Activated CD4-positive, alpha-beta T cell treated with anti-CD3 and anti-CD28 coated beads, Interleukin-2, amount 10 ng/mL, durations not matched to agents 24 days and 14 days (primary cell): ENCODE data around the gene TECR. TPM values are rescaled to one million over a fixed set of nuclear protein-coding genes. Genes with fewer than 3 reads are reported as not detected.
"Not testable (repeated sequence)": the region's sequence is repeated elsewhere in the genome, so short reads cannot be mapped to it uniquely, and the experiment has no call there.

ENCODE experiments used
- DNase-seq: peaks from one replicate; pipeline ENCODE4 v3.0.0; 2022
- H3K27ac Mint-ChIP-seq: one replicate; pipeline ENCODE4 v1.8.0; 2022; ENCODE audit warnings: mild to moderate bottlenecking, mixed read lengths
- H3K27me3 Mint-ChIP-seq: one replicate; pipeline ENCODE4 v1.8.0; 2022; ENCODE audit warnings: mixed read lengths
- H3K36me3 Mint-ChIP-seq: one replicate; pipeline ENCODE4 v1.8.0; 2022; ENCODE audit warnings: low read depth, mild to moderate bottlenecking, mixed read lengths
- H3K4me1 Mint-ChIP-seq: one replicate; pipeline ENCODE4 v1.8.0; 2021; ENCODE audit warnings: mixed read lengths
- H3K4me3 Mint-ChIP-seq: one replicate; pipeline ENCODE4 v1.8.0; 2022; ENCODE audit warnings: mild to moderate bottlenecking, moderate library complexity, mixed read lengths
- H3K9me3 Mint-ChIP-seq: one replicate; pipeline ENCODE4 v1.8.0; 2021; ENCODE audit warnings: mixed read lengths
- intact Hi-C: fragments of 100-400 bp; cut with micrococcal nuclease; formaldehyde crosslinking; loops from one replicate; pipeline ENCODE4 v1.15.1; 2023
- total RNA-seq: library from RNA; stranded (reverse); gene quantifications from 2 replicates; pipeline ENCODE4 v1.2.3, GENCODE V29; 2022

TECR gene
- total RNA-seq, 1 donor from 2014 or later: 108 TPM

DNA sequence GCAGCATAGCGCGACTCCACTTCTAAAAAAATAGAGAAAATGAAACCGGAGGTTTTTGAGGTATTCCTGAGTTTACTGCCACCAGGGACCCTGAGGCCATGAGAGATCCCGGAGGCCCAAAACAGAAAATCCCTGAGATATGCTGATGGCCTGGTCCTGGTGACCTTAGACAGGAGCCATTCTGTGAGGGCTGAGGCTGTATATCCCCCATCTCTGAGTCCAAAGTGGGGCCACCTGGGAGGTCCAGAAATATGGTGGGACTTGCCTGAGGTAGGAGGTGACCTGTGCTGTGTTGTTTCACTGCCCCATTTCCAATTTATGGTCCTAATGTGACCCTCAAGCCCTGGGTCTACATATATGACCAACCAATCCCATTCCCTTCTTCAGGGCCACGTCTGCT, 55.0 kb downstream of the TECR start:
- DNase-seq, H3K9me3 Mint-ChIP-seq, H3K4me3 Mint-ChIP-seq, intact Hi-C loops, H3K36me3 Mint-ChIP-seq, H3K27ac Mint-ChIP-seq, H3K27me3 Mint-ChIP-seq, H3K4me1 Mint-ChIP-seq: not testable (repeated sequence)

DNA sequence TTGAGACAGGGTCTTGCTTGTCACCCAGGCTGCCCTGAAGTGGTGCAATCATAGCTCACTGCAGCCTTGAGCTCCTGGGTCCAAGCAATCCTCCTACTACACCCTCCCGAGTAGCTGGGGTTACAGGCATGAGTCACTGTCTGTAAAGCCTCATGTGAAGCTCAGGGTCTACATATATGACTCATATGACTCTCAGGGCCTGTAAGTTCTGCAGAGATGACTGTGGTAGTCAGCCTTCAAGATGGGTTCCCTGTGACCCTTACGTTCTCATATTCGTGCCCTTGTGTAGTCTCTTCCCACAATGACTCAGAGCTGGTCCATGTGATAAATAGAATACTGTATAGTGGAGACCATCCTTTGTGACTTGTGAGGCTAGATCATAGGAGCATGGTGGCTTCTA, 55.8 kb downstream of the TECR start:
- H3K27me3 Mint-ChIP-seq, H3K4me3 Mint-ChIP-seq, H3K36me3 Mint-ChIP-seq: not testable (repeated sequence)

DNA sequence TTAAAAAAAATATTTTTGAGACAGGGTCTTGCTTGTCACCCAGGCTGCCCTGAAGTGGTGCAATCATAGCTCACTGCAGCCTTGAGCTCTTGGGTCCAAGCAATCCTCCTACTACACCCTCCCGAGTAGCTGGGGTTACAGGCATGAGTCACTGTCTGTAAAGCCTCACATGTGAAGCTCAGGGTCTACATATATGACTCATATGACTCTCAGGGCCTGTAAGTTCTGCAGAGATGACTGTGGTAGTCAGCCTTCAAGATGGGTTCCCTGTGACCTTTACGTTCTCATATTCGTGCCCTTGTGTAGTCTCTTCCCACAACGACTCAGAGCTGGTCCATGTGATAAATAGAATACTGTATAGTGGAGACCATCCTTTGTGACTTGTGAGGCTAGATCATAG, 60.0 kb downstream of the TECR start:
- intact Hi-C loops, H3K4me3 Mint-ChIP-seq, H3K9me3 Mint-ChIP-seq, H3K27me3 Mint-ChIP-seq, DNase-seq, H3K4me1 Mint-ChIP-seq, H3K36me3 Mint-ChIP-seq: not testable (repeated sequence)
- peak overlapping the region; percentile 29 for H3K27ac Mint-ChIP-seq

More for the DNA sequence above, 55.8 kb downstream of the TECR start:
- DNase-seq, H3K9me3 Mint-ChIP-seq, intact Hi-C loops, H3K4me1 Mint-ChIP-seq, H3K27ac Mint-ChIP-seq: not testable (repeated sequence)

DNA sequence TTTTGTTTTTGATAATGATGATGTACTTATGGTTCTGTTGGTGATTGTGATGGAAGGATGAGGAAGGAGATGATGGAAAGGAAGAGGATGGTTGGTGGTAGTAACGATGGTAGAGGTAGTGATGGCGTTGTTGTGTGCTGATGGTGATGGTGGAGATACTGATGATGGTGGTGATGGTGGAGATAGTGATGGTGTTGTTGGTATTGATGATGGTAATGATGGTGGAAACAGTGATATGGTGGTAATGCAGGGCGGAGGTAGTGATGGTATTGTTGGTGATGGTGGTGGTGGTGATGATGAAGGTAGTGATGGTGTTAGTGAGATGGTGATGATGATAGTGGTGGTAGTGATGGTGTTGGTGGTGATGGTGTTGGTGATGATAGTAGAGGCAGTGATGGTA, 66.2 kb downstream of the TECR start:
- H3K9me3 Mint-ChIP-seq: peaks cover 8% of the 10 kb centered on the region
- no peaks in the 10 kb centered on the region for H3K27me3 Mint-ChIP-seq
- no peak overlapping the region for H3K27ac Mint-ChIP-seq
- no peaks in the 10 kb centered on the region for H3K36me3 Mint-ChIP-seq
- no peak overlapping the region for H3K4me3 Mint-ChIP-seq
- intact Hi-C loops: no loop called here
- no peak for DNase-seq
- no peaks in the 10 kb centered on the region for H3K4me1 Mint-ChIP-seq

DNA sequence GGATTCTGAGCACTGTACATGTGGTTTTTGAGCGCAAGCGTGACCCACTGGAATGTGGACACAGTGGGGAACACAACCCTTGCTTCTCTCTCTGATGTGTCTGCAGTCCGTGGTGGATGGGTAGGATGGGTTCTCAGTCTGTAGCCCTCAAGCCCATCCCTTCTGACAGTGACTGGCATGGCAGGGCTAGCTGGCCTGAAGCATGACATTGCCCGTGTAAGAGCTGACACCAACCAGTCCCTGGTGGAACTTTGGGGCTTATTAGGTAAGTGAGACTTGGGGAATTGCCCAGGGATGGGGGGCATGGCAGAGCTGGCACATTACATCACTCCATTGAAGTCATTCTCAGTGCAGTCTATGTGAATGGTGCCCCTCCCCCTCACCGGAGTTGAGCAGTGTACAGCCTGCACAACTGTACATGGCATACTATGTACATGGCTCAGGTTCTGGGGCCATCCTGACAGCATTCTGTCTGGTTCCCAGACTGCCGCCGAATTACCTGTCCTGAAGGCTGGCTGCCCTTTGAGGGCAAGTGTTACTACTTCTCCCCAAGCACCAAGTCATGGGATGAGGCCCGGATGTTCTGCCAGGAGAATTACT, 70.3 kb downstream of the TECR start:
- H3K27me3 Mint-ChIP-seq: no peaks in the 10 kb centered on the region
- H3K4me1 Mint-ChIP-seq: no peaks in the 10 kb centered on the region
- H3K9me3 Mint-ChIP-seq: peaks cover 8% of the 10 kb centered on the region
- no peaks in the 10 kb centered on the region for H3K36me3 Mint-ChIP-seq
- intact Hi-C loops: no loop called here
- H3K27ac Mint-ChIP-seq: no peak overlapping the region
- no peak for DNase-seq
- no peak overlapping the region for H3K4me3 Mint-ChIP-seq

DNA sequence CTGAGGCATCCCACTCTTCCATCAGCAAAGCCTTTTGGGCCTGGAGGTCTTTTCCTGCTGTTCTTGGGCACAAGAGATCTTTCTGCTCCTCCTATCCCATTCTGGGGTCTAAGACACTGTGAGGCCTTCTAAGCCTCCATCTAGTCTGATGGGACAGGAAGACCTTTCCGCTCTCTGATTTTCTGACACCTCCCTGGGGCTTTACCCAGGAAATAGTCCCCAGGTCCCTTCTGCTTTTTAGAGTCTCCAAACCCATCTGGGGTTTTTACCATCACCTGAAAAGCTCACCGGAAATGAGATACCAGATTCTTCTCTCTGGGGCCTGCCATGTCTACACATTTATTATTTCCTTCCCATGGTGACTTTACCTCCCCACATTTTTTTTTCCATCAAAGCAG, 74.6 kb downstream of the TECR start:
- DNase-seq: no peak
- H3K9me3 Mint-ChIP-seq: no peaks in the 10 kb centered on the region
- intact Hi-C loops: no loop called here
- H3K27ac Mint-ChIP-seq: no peak overlapping the region
- no peak overlapping the region for H3K4me3 Mint-ChIP-seq
- H3K4me1 Mint-ChIP-seq: no peaks in the 10 kb centered on the region
- H3K36me3 Mint-ChIP-seq: no peaks in the 10 kb centered on the region
- no peaks in the 10 kb centered on the region for H3K27me3 Mint-ChIP-seq

DNA sequence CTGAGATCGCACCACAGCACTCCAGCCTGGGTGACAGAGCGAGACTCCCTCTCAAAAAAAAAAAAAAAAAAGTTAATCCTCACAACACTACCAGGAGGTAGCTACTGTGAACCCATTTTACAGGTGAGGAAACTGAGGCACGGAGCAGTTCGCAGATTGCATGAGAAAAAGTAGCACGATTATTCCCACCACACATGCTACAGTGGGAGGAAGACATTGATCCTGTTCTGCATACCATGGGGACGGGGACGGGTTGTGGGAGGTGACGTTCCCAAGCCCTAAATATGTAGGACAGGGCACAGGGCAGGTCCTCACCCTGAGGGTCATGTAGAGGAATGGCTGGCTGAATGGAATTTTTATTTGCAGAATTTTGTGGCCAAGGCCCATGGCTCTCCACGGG, 77.2 kb downstream of the TECR start:
- Mint-ChIP-seq H3K27me3 (no peaks in the 10 kb centered on the region), H3K4me3 (no peak overlapping the region), H3K36me3 (no peaks in the 10 kb centered on the region), H3K9me3 (no peaks in the 10 kb centered on the region), H3K4me1 (no peaks in the 10 kb centered on the region), H3K27ac (no peak overlapping the region)
- no peak for DNase-seq
- intact Hi-C loops: no loop called here

DNA sequence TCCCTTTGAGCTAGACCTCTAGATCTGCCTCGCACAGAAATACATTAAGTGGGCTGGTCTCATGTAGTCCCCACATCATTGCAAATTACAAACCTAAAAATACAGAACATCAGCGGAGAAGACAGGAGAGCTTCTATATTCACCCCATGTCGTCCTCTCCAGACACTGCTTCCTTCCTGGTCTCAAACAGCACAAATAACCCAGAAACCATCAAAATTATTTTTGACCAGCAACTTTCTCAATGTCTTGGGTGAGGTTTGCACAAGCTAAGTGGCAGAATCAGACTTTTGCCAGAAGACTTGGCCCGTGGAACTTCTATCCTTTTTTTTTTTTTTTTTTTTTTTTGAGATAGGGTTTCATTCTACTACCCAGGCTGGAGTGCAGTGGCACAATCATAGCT, 81.7 kb downstream of the TECR start:
- H3K27ac Mint-ChIP-seq: no peak overlapping the region
- no peaks in the 10 kb centered on the region for H3K27me3 Mint-ChIP-seq
- H3K4me1 Mint-ChIP-seq: no peaks in the 10 kb centered on the region
- no peak for DNase-seq
- H3K4me3 Mint-ChIP-seq: no peak overlapping the region
- H3K36me3 Mint-ChIP-seq: no peaks in the 10 kb centered on the region
- intact Hi-C loops: no loop called here
- peaks cover 3% of the 10 kb centered on the region for H3K9me3 Mint-ChIP-seq

DNA sequence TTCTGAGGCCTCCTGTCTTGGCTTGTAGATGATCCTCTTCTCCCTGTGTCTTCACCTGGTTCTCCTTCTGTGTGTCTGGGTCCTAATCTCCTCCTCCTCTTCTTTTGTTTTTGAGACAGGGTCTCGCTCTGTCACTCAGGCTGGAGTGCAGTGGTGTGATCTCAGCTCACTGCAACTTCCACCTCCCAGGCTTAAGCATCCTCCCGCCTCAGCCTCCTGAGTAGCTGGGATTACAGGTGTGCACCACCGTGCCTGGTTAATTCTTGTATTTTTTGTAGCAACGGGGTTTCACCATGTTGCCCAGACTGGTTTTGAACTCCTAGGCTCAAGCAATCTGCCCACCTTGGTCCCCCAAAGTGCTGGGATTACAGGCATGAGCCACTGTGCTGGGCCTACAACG, 82.8 kb downstream of the TECR start:
- H3K4me3 Mint-ChIP-seq, H3K27ac Mint-ChIP-seq, H3K4me1 Mint-ChIP-seq, intact Hi-C loops, H3K27me3 Mint-ChIP-seq, H3K36me3 Mint-ChIP-seq, H3K9me3 Mint-ChIP-seq, DNase-seq: not testable (repeated sequence)

DNA sequence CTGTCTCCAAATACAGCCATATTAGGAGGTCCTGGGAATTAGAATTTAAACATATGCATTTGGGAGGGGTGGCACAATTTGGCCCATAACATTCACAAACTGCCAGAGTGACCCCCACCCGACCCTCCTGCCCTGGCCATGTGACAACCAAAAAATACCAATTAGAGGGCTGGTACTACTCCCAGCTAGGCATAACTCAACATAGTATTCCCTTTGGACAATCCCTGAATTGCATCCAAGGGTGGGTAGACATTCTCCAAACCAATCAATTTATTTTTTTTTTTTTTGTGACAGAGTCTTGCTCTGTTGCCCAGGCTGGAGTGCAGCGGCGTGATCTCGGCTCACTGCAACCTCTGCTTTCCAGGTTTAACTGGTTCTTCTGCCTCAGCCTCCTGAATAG, 83.3 kb downstream of the TECR start:
- H3K4me3 Mint-ChIP-seq: no peak overlapping the region
- H3K4me1 Mint-ChIP-seq: no peaks in the 10 kb centered on the region
- H3K9me3 Mint-ChIP-seq: peaks cover 8% of the 10 kb centered on the region
- intact Hi-C loops: no loop called here
- no peaks in the 10 kb centered on the region for H3K27me3 Mint-ChIP-seq
- no peaks in the 10 kb centered on the region for H3K36me3 Mint-ChIP-seq
- DNase-seq: no peak
- H3K27ac Mint-ChIP-seq: no peak overlapping the region

DNA sequence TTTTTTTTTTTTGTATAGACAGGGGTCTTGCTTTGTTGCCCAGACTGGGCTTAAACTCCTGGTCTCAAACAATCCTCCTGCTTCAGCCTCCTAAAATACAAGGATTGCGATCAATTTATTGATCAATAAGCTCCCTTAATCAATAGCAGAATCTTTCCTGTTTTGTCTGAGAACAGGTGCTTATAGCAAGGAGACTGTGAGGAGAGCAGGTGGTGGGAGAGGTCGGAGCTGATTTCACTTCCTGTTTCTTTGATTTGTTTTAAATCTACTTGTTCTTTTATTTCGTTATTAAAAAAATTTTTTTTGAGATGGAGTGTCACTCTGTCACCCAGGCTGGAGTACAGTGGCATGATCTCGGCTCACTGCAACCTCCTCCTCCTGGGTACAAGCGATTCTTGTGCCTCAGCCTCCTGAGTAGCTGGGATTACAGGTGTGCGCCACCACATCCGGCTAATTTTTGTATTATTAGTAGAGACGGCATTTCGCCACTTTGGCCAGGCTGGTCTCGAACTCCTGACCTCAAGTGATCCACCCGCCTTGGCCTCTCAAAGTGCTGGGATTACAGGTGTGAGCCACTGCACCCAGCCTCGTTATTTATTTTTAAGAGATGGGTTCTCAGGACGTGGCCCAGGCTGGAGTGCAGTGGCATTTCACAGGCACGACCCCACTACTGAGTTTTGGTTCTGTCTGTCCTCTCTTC, 84.2 kb downstream of the TECR start:
- intact Hi-C loops, H3K4me3 Mint-ChIP-seq, H3K27ac Mint-ChIP-seq, H3K9me3 Mint-ChIP-seq, H3K4me1 Mint-ChIP-seq, H3K27me3 Mint-ChIP-seq, DNase-seq, H3K36me3 Mint-ChIP-seq: not testable (repeated sequence)

DNA sequence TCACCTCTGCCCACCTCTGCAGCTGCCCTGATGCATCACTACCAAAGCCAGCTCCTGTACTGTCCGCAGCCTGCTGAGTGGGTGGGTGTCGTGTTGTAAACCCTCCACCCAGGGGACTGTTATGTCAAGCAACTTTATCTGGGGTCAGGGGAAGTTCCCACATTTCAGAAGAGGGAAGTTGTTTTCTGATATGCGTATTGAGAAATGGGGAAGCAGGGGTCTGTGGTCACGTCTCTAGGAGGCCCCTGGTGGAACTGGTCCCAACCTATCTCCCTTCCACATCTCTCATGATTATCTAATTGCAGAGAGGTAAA, 84.7 kb downstream of the TECR start:
- Mint-ChIP-seq H3K9me3 (peaks cover 12% of the 10 kb centered on the region), H3K4me3 (no peak overlapping the region), H3K36me3 (no peaks in the 10 kb centered on the region), H3K4me1 (no peaks in the 10 kb centered on the region), H3K27me3 (no peaks in the 10 kb centered on the region), H3K27ac (no peak overlapping the region)
- intact Hi-C loops: no loop called here
- no peak for DNase-seq

Other genes starting within 250 kb of the TECR start
- gene ADGRE5, start 148.2 kb upstream of the TECR start, total RNA-seq: 206 and 209 TPM in 2 replicates
- 274 and 280 TPM in 2 replicates for gene DDX39A, start 110.3 kb upstream of the TECR start, total RNA-seq
- gene PKN1, start 96.3 kb upstream of the TECR start, total RNA-seq: 172 and 180 TPM in 2 replicates
- 0.78 and 1.1 TPM in 2 replicates for gene PTGER1, start 54.2 kb upstream of the TECR start, total RNA-seq
- 39.9 and 40.1 TPM in 2 replicates for gene GIPC1, start 33.5 kb upstream of the TECR start, total RNA-seq
- gene DNAJB1, start 11.2 kb upstream of the TECR start, total RNA-seq: 117 and 126 TPM in 2 replicates
- 129 and 132 TPM in 2 replicates for gene NDUFB7, start 42.5 kb downstream of the TECR start, total RNA-seq
- not detected in 2 replicates for gene CLEC17A, start 53.5 kb downstream of the TECR start, total RNA-seq
- gene ADGRE3, start 145.2 kb downstream of the TECR start, total RNA-seq: not detected in 2 replicates
- 15.0 and 15.3 TPM in 2 replicates for gene ZNF333, start 160.5 kb downstream of the TECR start, total RNA-seq
- gene ADGRE2, start 249.0 kb downstream of the TECR start, total RNA-seq: 1.8 and 2.8 TPM in 2 replicates